Stimulated activated CD4-positive, alpha-beta T cell treated with anti-CD3 and anti-CD28 coated beads, Interleukin-15, amount 100 ng/mL, for 1 hour (primary cell): ENCODE data around the gene RFTN1.

Experiments
- DNase-seq, 2 donors: peaks; one replicate each; pipeline ENCODE4 v3.0.0-alpha.2; 2020; ENCODE audit warnings: low read depth in 1 of 2, low spot score in 1 of 2

Gene RFTN1

GRCh38 chr3:16513141-16514020 lies at the start of gene RFTN1:
Gene RFTN1 (minus strand): TSS chr3:16513699. CDS start chr3:16493869, 19,830 bp downstream.
- DNase-seq = peak; percentile 11 to 46

DNA sequence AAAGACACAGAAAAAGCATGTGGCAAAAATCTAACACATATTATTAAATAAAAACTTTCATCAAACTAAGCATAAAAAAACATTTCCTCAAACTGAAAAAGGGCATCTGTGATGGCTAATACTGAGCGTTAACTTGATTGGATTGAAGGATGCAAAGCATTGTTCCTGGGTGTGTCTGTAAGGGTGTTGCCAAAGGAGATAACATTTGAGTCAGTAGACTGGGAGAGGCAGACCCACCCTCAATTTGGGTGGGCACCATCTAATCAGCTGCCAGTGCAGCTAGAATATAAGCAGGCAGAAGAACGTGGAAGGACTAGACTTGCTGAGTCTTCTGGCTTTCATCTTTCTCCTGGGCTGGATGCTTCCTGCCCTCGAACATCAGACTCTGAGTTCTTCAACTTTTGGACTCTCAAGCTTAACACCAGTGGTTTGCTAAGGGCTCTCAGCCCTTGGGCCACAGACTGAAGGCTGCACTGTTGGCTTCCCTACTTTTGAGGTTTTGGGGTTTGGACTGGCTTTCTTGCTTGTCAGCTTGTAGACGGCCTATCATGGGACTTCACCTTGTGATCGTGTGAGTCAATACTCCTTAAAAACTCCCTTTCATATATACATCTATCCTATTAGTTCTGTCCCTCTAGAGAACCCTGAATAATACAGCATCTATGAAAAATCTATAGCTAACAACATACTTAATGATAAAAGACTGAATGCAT lies 46.3 kb upstream of the RFTN1 start:
- DNase-seq = no peak

DNA sequence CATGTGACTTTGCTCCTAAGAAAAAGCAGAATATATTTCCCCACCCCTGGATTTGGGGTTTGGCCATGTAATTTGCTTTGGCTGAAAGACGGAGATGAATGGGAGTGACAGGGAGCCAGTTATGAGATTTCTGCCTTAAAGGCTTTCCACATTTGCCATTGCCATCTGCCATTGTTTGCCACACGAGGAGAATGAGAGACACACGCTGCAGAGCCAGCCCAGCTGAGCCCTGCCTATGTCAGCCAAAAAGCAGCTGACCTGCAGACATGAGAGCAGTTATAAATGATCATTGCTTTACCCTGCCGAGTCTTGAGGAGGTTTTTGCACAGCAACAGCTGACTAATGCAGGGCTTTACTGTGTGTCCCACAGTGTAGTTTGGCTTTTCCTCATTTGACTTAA lies 40.6 kb upstream of the RFTN1 start:
- DNase-seq = no peak

GRCh38 chr3:16552757-16553156 lies 39.3 kb upstream of the RFTN1 start:
- DNase-seq = no peak

DNA sequence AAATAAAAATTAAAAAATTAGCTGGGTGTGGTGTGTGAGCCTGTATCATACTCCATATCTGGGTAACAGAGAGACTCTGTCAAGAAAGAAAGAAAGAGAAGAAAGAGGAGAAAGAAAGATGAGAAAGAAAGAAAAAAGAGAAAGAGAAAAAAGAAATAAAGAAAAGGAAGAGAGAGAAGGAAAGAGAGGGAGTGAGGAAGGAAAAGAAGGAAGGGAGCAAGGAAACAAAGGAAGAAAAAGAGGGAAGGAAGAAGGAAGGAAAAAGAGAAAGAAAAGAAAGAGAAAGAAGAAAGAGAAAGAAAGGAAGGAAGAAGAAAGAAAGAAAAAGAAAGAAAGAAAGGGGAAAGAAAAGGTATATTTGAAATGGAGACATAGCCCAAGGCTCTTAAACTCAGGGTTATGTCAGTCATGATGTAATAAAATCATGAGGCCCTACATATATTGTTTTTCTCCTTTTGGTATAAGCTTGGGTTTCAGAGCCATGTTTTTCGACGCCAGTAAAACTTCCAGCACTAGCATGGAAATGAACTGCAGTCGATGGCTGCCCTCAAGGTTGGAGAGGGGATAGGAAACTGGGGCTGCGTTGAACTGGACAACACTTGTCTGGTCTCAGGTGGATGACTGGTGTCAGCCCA lies 38.0 kb upstream of the RFTN1 start:
- DNase-seq = no peak

- DNase-seq = peak; percentile 11 to 47
Measured at GRCh38 chr3:16550676-16551341, 37.3 kb upstream of the RFTN1 start.

DNA sequence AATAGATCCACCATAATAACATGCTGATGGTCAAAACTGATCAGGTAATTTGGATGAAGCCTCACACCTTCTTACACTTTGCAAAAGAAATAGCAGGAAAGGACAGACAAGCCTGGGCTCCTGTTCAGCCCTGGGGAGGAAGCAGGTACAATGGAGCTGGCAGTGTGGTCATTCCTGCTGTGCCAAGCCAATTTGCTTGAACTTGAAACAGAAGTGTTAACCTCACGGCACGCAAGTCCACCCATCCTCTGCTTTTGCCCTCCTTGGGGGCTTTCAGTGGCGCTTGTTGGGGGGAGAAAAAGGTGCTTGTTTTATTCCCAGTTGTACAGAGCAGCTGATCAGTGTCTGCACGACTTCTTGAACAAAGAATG lies 36.8 kb upstream of the RFTN1 start:
- DNase-seq = no peak

- no peak for DNase-seq
Measured at GRCh38 chr3:16548721-16549120, 35.2 kb upstream of the RFTN1 start.

- DNase-seq = no peak
Measured at GRCh38 chr3:16547561-16548357, 34.3 kb upstream of the RFTN1 start.

DNA sequence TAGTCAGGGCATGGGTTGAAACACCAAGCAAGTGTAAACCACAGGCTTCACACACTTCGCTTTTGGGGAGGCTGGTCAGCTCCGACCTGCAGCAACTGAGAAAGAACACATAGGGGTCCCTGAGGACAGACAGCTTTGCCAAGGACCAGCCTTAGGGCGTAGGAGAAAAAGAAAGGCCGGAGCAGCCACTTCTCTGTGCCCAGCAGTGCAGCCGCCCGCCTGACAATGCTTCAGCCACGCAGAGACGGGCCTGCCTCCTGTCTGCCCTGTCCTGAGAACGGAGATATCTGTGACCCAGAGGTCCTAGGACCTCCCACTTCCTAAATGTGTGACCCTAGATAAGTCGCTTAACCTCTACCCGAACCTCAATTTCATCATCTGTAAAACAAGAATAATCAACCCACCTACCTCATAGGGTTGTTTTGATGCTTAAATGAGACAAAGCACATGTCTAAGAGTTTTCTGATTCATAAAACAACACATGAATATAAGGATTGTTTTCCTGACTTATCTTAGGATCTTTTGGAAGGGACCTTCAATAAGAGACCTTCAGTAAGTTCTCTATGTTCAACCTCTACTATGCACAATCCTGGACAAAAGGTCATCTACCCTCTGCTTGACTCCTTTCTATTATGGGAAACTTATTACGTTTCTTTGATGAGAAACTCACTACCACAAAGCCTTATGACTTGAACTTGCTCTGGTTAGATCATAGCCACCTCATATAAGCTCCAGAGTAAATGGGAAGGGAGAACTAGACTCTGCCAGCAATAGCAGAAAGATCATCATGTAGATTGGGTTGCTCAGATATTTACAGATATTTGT lies 32.9 kb upstream of the RFTN1 start:
- no peak for DNase-seq

DNA sequence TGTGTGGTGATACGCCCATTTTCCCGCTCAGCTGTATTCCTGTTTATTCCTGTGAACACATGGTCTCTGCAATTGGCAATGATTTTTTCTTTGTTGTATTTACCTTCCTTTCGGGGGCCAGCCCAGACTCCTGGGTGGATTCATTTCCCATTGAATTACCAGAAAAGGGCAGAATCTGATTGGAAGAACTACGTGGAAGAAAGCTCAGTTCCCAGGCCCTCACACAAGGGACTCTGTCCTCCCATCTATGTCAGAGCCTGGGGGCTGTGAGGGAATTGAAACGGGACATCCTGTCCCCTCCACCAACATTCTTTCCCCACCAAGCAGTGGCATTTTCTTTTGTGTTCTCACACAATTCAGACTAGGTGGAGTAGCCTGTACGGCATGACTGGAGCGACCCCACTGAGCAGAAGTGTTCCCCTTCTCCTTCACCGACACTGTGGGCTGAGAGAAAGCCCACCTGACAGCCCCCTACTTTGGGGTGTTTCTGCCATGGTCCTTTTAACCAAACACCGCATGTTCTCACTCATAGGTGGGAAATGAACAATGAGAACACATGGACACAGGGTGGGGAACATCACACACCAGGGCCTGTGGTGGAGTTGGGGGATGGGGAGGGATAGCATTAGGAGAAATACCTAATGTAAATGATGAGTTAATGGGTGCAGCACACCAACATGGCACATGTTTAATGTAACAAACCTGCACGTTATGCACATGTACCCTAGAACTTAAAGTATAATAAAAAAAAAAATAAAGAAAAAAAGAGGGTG lies 32.1 kb upstream of the RFTN1 start:
- DNase-seq = no peak

DNA sequence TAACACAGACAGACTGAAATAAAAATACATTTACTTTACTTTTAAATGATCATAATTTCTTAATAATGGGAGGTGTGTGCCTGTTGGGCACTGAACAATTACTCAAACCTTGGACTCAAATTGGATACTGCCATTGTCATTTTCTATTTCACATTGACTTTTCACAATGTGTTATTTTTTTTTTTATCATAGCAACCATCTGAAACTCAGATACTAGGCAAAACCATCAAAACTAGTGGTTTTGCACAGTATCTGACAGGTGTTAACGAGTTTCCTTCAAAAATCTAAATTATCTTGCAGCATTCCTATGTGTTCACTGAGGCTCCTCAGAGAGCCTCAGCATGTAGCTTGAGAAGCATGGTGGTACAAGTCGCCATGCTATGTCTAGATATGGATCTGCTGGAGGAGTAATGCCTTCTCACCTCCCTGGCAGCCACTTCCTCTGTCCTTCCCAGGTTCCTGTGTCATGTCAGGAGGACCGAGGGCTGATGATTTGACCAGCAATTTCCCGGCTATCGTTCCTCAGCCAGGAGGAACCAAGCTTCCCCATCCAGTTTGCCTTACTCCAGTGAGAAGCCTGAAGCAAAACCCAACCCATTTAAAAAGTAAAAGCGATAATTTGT lies 29.9 kb upstream of the RFTN1 start:
- no peak for DNase-seq

- DNase-seq = no peak
Measured at GRCh38 chr3:16538507-16538906, 25.0 kb upstream of the RFTN1 start.

- no peak for DNase-seq
Measured at GRCh38 chr3:16536996-16537395, 23.5 kb upstream of the RFTN1 start.

DNA sequence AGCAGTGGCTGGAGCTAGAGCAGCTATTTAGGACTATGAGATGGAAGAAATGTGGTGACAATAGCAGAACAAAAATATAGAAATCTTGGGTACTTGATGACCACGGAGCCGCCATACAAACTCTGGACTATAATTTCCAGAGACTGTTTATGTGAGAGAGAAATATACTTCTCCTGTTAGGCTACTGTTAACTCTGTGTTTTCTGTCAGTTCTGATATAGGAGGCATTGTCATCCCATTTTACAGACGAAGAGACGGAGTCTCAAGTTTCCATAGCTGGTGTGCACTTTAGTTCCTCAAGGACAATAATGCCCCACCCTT lies 22.8 kb upstream of the RFTN1 start:
- DNase-seq = no peak

GRCh38 chr3:16534640-16535262 lies 21.3 kb upstream of the RFTN1 start:
- DNase-seq = no peak

DNA sequence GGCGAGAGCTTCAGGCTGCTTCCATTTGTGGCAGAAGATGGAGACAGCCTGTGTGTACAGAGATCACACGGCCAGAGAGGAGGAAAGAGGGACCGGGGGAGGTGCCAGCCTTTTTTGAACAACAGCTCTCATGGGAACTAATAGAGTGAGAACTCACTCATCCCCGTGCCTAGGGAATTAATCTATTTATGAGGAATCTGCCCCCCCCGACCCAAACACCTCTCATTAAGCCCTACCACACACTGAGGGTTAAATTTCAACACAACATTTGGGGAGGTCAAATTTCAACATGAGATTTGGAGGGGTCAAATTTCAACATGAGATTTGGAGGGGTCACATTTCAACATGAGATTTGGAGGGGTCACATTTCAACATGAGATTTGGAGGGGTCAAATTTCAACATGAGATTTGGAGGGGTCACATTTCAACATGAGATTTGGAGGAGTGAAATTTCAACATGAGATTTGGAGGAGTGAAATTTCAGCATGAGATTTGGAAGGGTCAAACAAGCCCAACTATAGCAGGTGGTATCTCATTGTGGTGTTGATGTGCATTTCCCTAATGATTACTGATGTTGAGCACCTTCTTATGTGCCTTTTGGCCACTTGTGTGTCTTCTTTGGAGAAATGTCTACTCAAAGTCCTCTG lies 20.6 kb upstream of the RFTN1 start:
- no peak for DNase-seq

DNA sequence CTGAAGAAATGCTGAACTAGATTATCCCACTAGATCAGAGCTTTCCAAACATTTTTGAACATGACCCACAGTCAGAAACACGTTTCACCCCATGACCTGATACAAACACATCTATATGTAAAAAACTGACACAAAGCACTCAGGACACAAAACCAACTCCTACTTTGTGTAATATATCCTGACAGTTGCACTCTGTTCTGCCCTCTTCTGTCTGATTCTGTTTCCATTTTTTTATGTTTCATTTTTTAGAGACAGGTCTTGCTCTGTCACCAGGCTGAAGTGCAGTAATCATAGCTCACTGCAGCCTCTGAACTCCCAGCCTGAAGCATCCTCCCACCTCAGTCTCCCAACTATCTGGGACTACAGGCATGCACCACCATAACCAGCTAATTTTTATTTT lies 15.8 kb upstream of the RFTN1 start:
- no peak for DNase-seq
